Lung (tissue), 12 donors: ENCODE data around the gene RXYLT1. TPM values are rescaled to one million over a fixed set of nuclear protein-coding genes. Genes with fewer than 3 reads are reported as not detected.

Experiments
- ATAC-seq: fragments of 200-7000 bp; cut with Tn5 transposase; one replicate; pipeline ENCODE4 v1.9.1; 2020; ENCODE audit warnings: moderate number of reproducible peaks; ENCODE audit not compliant: insufficient read depth, low FRiP score
- DNase-seq, 3 donors: peaks; one replicate each; pipeline ENCODE4 v3.0.0-alpha.2; 2013 to 2017
- H3K27ac ChIP-seq, 2 donors: one replicate each; pipeline ENCODE4 v1.5.1; 2013; ENCODE audit warnings: mild to moderate bottlenecking in 2 of 2, moderate library complexity in 2 of 2, control low read depth in 1 of 2, inconsistent platforms in 1 of 2, low read depth in 1 of 2, low read length in 1 of 2
- H3K27me3 ChIP-seq, 3 donors: one replicate each; pipeline ENCODE4 v1.5.1; 2013; ENCODE audit warnings: low read length in 2 of 3; ENCODE audit not compliant: control insufficient read depth in 3 of 3, insufficient read depth in 3 of 3
- H3K36me3 ChIP-seq, 4 donors: one replicate each; pipeline ENCODE4 v1.5.1; 2013; ENCODE audit warnings: low read length in 4 of 4, mild to moderate bottlenecking in 1 of 4, moderate library complexity in 1 of 4; ENCODE audit not compliant: control insufficient read depth in 4 of 4, insufficient read depth in 4 of 4
- H3K4me1 ChIP-seq, 5 donors: one replicate each; pipeline ENCODE4 v1.5.1; 2013; ENCODE audit warnings: low read length in 5 of 5, mild to moderate bottlenecking in 2 of 5, moderate library complexity in 1 of 5; ENCODE audit not compliant: control insufficient read depth in 5 of 5, insufficient read depth in 5 of 5
- H3K4me3 ChIP-seq: one replicate; pipeline ENCODE4 v1.5.1; 2013; ENCODE audit warnings: mild to moderate bottlenecking, control low read depth, moderate library complexity
- H3K9ac ChIP-seq, 2 donors: one replicate each; pipeline ENCODE4 v1.5.1; 2013; ENCODE audit warnings: low read length in 2 of 2, control low read depth in 1 of 2; ENCODE audit not compliant: insufficient read depth in 1 of 2
- H3K9me3 ChIP-seq, 4 donors: one replicate each; pipeline ENCODE4 v1.5.1; 2013; ENCODE audit warnings: low read length in 3 of 4, mild to moderate bottlenecking in 1 of 4, moderate library complexity in 1 of 4; ENCODE audit not compliant: control insufficient read depth in 4 of 4, insufficient read depth in 3 of 4
- CTCF ChIP-seq: IDR thresholded peaks from 2 replicates; pipeline ENCODE4 v1.5.1; 2012; ENCODE audit warnings: mild to moderate bottlenecking; ENCODE audit errors: control extremely low read depth, extremely low read depth
- WGBS, 2 donors: extraction: QIAGEN DNeasy Blood & Tissue Kit; methylation state at CpG; one replicate each; pipeline ENCODE4 v1.1.7; 2013; 5-methylcytosine and 5-hydroxymethylcytosine counted together
- polyA plus RNA-seq, 2 donors: library from polyadenylated mRNA; stranded (reverse); fragments of 200-250 nt; gene quantifications; one replicate each; pipeline ENCODE4 v1.2.1, GENCODE V29; 2013
- total RNA-seq, 2 donors: library from RNA; depleted of rRNA in 1 of 2; stranded (reverse); fragments of >200 nt in 1 of 2; gene quantifications; one replicate each; pipeline ENCODE4 v1.2.1, GENCODE V29; 2014 to 2021
- donor health status: control.
- donor health status: control.
- donor health status: Bipolar disorder and iron deficiency.
- donor health status: healthy.
- donor health status: DM: yes; HTN: yes; CAD: no.

The RXYLT1 gene
- total and polyA plus RNA-seq, 4 donors, result 8.0 to 14.9 (median 12.4) TPM

GRCh38 chr12:63849106-63849620, 69.5 kb downstream of the RXYLT1 start:
- 90 to 91% methylated on average over 1 of the region's 1 CpG for WGBS, 2 donors
- Histone ChIP-seq H3K27me3 (no peaks in the 10 kb centered on the region), H3K36me3 (no peaks in the 10 kb centered on the region), H3K9ac (no peak overlapping the region), H3K4me1 (peaks cover 2 to 24% (median 14%) of the 10 kb centered on the region in 5 donors), H3K4me3 (no peak overlapping the region), H3K27ac (no peak overlapping the region), H3K9me3 (no peaks in the 10 kb centered on the region)
- DNase-seq, result peak in 2 of 3 donors; percentile 63 to 78
- TF ChIP-seq CTCF, result no peak
- no peak for ATAC-seq

- Histone ChIP-seq H3K4me3 (no peak overlapping the region), H3K9me3 (no peaks in the 10 kb centered on the region), H3K27ac (no peak overlapping the region), H3K36me3 (no peaks in the 10 kb centered on the region), H3K27me3 (no peaks in the 10 kb centered on the region), H3K9ac (no peak overlapping the region), H3K4me1 (peaks cover 2 to 24% (median 14%) of the 10 kb centered on the region in 5 donors)
- WGBS, 2 donors, result 90 to 92% methylated on average over 4 of the region's 4 CpGs
- ATAC-seq (no peak), DNase-seq (no peak)
- no peak for TF ChIP-seq CTCF
Measured at GRCh38 chr12:63849641-63850040, 69.9 kb downstream of the RXYLT1 start.

- Histone ChIP-seq H3K27ac (no peak overlapping the region), H3K27me3 (no peaks in the 10 kb centered on the region), H3K4me3 (no peak overlapping the region), H3K9me3 (no peaks in the 10 kb centered on the region), H3K4me1 (peaks cover 0 to 7% (median 2%) of the 10 kb centered on the region in 5 donors), H3K36me3 (no peaks in the 10 kb centered on the region), H3K9ac (no peak overlapping the region)
- TF ChIP-seq CTCF, result no peak
- DNase-seq (no peak), ATAC-seq (no peak)
Measured at GRCh38 chr12:63853978-63854377, 74.3 kb downstream of the RXYLT1 start.

- Histone ChIP-seq H3K4me3 (no peak overlapping the region), H3K36me3 (no peaks in the 10 kb centered on the region), H3K9ac (no peak overlapping the region), H3K27me3 (no peaks in the 10 kb centered on the region), H3K27ac (no peak overlapping the region), H3K9me3 (no peaks in the 10 kb centered on the region), H3K4me1 (peaks cover 0 to 2% (median 0%) of the 10 kb centered on the region in 5 donors)
- DNase-seq (no peak), ATAC-seq (no peak)
- 95 to 100% methylated on average over 3 of the region's 3 CpGs for WGBS, 2 donors
- TF ChIP-seq CTCF, result no peak
Measured at GRCh38 chr12:63855299-63855698, 75.6 kb downstream of the RXYLT1 start.
